GM18951 (cell line): Measurements from ENCODE around the gene NQO2.
"Not testable (repeated sequence)": the region's sequence is repeated elsewhere in the genome, so short reads cannot be mapped to it uniquely, and the experiment has no call there.

ENCODE experiments used
- POLR2A ChIP-seq: IDR thresholded peaks from 4 replicates; pipeline ENCODE4 v1.6.1; 2011; ENCODE audit warnings: mild to moderate bottlenecking; ENCODE audit not compliant: insufficient read length, insufficient read depth; ENCODE audit errors: extremely low read depth
- in situ Hi-C: fragments of 300-500 bp; cut with MboI; formaldehyde crosslinking; loops from one replicate; pipeline ENCODE4 v1.12.0; 2022; ENCODE audit warnings: low sequenced_read_pairs, mixed read lengths, inconsistent platforms; ENCODE audit not compliant: unreplicated experiment

Gene NQO2

GRCh38 chr6:2988426-2989331, 11.0 kb upstream of the NQO2 start:
- no peak for TF ChIP-seq POLR2A
- in situ Hi-C loops: no loop called here

GRCh38 chr6:2989332-2990247, 10.1 kb upstream of the NQO2 start:
- TF ChIP-seq POLR2A: peak; percentile 50
- in situ Hi-C loops: loop anchor here (5.0 kb wide), 1 partner anchor 58 kb away; no protein-coding TSS in a partner anchor

- in situ Hi-C loops: loop anchor here (5.0 kb wide), 1 partner anchor 57 kb away; no protein-coding TSS in a partner anchor
- TF ChIP-seq POLR2A: no peak
These were observed 9.3 kb upstream of the NQO2 start for GRCh38 chr6:2990248-2990931.

- no peak for TF ChIP-seq POLR2A
- in situ Hi-C loops: loop anchor here (5.0 kb wide), 1 partner anchor 56 kb away; no protein-coding TSS in a partner anchor
These were observed 8.7 kb upstream of the NQO2 start for GRCh38 chr6:2990932-2991506.

GRCh38 chr6:2992330-2992979, 7.2 kb upstream of the NQO2 start:
- no peak for TF ChIP-seq POLR2A
- in situ Hi-C loops: loop anchor here (5.0 kb wide), 1 partner anchor 55 kb away; no protein-coding TSS in a partner anchor

- no peak for TF ChIP-seq POLR2A
- in situ Hi-C loops: loop anchor here (5.0 kb wide), 1 partner anchor 53 kb away; no protein-coding TSS in a partner anchor
These were observed 5.9 kb upstream of the NQO2 start for GRCh38 chr6:2993755-2994317.

GRCh38 chr6:2998249-2998997, 1.3 kb upstream of the NQO2 start:
- in situ Hi-C loops: not testable (repeated sequence)

- in situ Hi-C loops: no loop called here
These were observed 586 bp upstream of the NQO2 start for GRCh38 chr6:2998998-2999617.

GRCh38 chr6:3001146-3001772, 1.6 kb downstream of the NQO2 start:
- in situ Hi-C loops: no loop called here
- TF ChIP-seq POLR2A: no peak

More at GRCh38 chr6:2998998-2999617, 586 bp upstream of the NQO2 start:
- no peak for TF ChIP-seq POLR2A

GRCh38 chr6:3001773-3002293, 2.1 kb downstream of the NQO2 start:
- in situ Hi-C loops: no loop called here
- no peak for TF ChIP-seq POLR2A

GRCh38 chr6:3003226-3003625, 3.5 kb downstream of the NQO2 start:
- in situ Hi-C loops: not testable (repeated sequence)
